Fibroblast of upper back skin (primary cell): Measurements from ENCODE around the gene LCE1C.

ENCODE experiments used
- DNase-seq: peaks from one replicate; pipeline ENCODE4 v3.0.0-alpha.2; 2013

The LCE1C gene

GRCh38 chr1:152806576-152806975, at the start of gene LCE1C:
LCE1C (minus strand) TSS chr1:152806651; CDS start chr1:152805478, 1,173 bp downstream.
- DNase-seq = no peak

- no peak for DNase-seq
Observed at GRCh38 chr1:152855661-152856060, 49.2 kb upstream of the LCE1C start.

- no peak for DNase-seq
Observed at GRCh38 chr1:152842556-152842955, 36.1 kb upstream of the LCE1C start, which contains the start of gene LCE6A. LCE6A (plus strand) TSS chr1:152842856; CDS start chr1:152843521, 665 bp downstream.

- DNase-seq = no peak
Observed at GRCh38 chr1:152836870-152837269, 30.4 kb upstream of the LCE1C start.

- DNase-seq = no peak
Observed at GRCh38 chr1:152827173-152827572, 20.7 kb upstream of the LCE1C start, which contains the start of gene LCE1A. LCE1A (plus strand) TSS chr1:152827473; CDS start chr1:152827473, 0 bp downstream.

- no peak for DNase-seq
Observed at GRCh38 chr1:152824964-152825363, 18.5 kb upstream of the LCE1C start.

- DNase-seq = no peak
Observed at GRCh38 chr1:152823294-152823693, 16.8 kb upstream of the LCE1C start.

GRCh38 chr1:152817309-152817708, 10.9 kb upstream of the LCE1C start:
- no peak for DNase-seq

GRCh38 chr1:152811671-152812070, 5.2 kb upstream of the LCE1C start, which contains the start of gene LCE1B:
LCE1B (plus strand) TSS chr1:152811971; CDS start chr1:152812447, 476 bp downstream.
- DNase-seq = no peak

GRCh38 chr1:152811050-152811449, 4.6 kb upstream of the LCE1C start:
- DNase-seq = no peak

- no peak for DNase-seq
Observed at GRCh38 chr1:152801333-152801732, 5.1 kb downstream of the LCE1C start.

GRCh38 chr1:152796421-152796820, 10.0 kb downstream of the LCE1C start, which contains the start of gene LCE1D:
LCE1D (plus strand) TSS chr1:152796721; CDS start chr1:152797795, 1,074 bp downstream.
- DNase-seq = no peak

GRCh38 chr1:152795686-152796085, 10.8 kb downstream of the LCE1C start:
- DNase-seq = no peak

- DNase-seq = no peak
Observed at GRCh38 chr1:152786077-152786476, 20.4 kb downstream of the LCE1C start, which contains the start of gene LCE1E. LCE1E (plus strand) TSS chr1:152786257; CDS start chr1:152787300, 1,043 bp downstream.

GRCh38 chr1:152783095-152783494, 23.4 kb downstream of the LCE1C start:
- DNase-seq = no peak

GRCh38 chr1:152777510-152778137, 28.8 kb downstream of the LCE1C start:
- no peak for DNase-seq

GRCh38 chr1:152776361-152776760, 30.1 kb downstream of the LCE1C start:
- DNase-seq = no peak

GRCh38 chr1:152774875-152775274, 31.6 kb downstream of the LCE1C start, which contains the start of gene LCE1F:
LCE1F (plus strand) TSS chr1:152775140; CDS start chr1:152776372, 1,232 bp downstream.
- no peak for DNase-seq

- DNase-seq = no peak
Observed at GRCh38 chr1:152770411-152770810, 36.0 kb downstream of the LCE1C start.

GRCh38 chr1:152768847-152769533, 37.5 kb downstream of the LCE1C start:
- DNase-seq = peak; percentile 12

- no peak for DNase-seq
Observed at GRCh38 chr1:152761609-152762213, 44.7 kb downstream of the LCE1C start.

- DNase-seq = no peak
Observed at GRCh38 chr1:152760551-152761190, 45.8 kb downstream of the LCE1C start.
